ENCODE results near the gene ZNF576. TPM values are rescaled to one million over a fixed set of nuclear protein-coding genes. Genes with fewer than 3 reads are reported as not detected.

The ZNF576 gene
- total and polyA plus RNA-seq, 2 donors (not counting 1 experiment from before 2014, with no cell fraction given), result 7.9 to 17.3 TPM

DNA sequence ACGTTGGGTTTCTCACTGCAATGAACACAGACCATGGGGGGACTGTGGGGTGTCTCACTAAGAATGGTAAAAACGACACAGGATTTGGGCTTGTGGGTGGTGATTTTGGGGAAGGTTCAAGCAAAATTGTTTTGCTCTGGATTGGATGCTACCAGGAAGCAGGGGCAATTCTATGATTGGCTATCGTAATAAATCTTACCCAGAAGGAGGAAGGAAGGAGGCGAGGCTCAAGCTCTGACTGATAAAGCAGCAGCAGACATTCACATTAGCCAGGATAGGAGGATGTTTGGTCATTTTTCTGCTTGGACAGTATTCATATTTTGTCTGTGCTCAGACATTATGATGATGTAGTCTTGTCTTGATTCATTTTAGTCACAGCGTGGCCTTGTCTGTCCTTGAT, 1.5 kb downstream of the ZNF576 start:
- H3K9me3 Mint-ChIP-seq (ENCODE audit: insufficient read depth), result no peaks in the 10 kb centered on the region
- Histone ChIP-seq H3K27ac (ENCODE audit: low read length in 2 of 2) (peak overlapping the region in 1 of 2 donors; percentile 34), H2AFZ (ENCODE audit: insufficient read depth, low read depth, low read length, poor library complexity, severe bottlenecking) (no peak overlapping the region), H3K36me3 (replicated peaks in 1 of 2; ENCODE audit: control extremely low read depth in 1 of 2, control insufficient read depth in 1 of 2, extremely low read depth in 1 of 2, insufficient read depth in 2 of 2, low read length in 1 of 2) (peaks cover 0 to 41% of the 10 kb centered on the region in 2 experiments), H3K9ac (ENCODE audit: low read length) (no peak overlapping the region), H3K9me3 (ENCODE audit: control extremely low read depth in 1 of 3, control insufficient read depth in 2 of 3, insufficient read depth in 1 of 3, low read length in 2 of 3) (no peaks in the 10 kb centered on the region), H3K4me3 (ENCODE audit: control extremely low read depth in 1 of 5, extremely low read depth in 1 of 5, insufficient read depth in 1 of 5, low read depth in 2 of 5, low read length in 4 of 5) (no peak overlapping the region), H3K4me1 (ENCODE audit: control insufficient read depth in 2 of 2, insufficient read depth in 2 of 2, low read length in 2 of 2) (peaks cover 16 to 38% of the 10 kb centered on the region in 2 donors), H3K27me3 (replicated peaks in 1 of 4; ENCODE audit: control extremely low read depth in 1 of 4, control insufficient read depth in 3 of 4, insufficient read depth in 4 of 4, low read length in 3 of 4) (no peaks in the 10 kb centered on the region), H4K20me1 (ENCODE audit: control insufficient read depth, insufficient read depth, low read length, poor library complexity, severe bottlenecking) (peaks cover 5% of the 10 kb centered on the region), H3K4me2 (replicated peaks; ENCODE audit: low read depth, low read length, poor library complexity, severe bottlenecking) (peak overlapping the region; percentile 79), H3K79me2 (ENCODE audit: control insufficient read depth, insufficient read depth, low read length) (peaks cover 59% of the 10 kb centered on the region)
- no peaks in the 10 kb centered on the region for H3K27me3 Mint-ChIP-seq
- peak overlapping the region; percentile 98 for H3K4me3 Mint-ChIP-seq
- TF ChIP-seq, protein P1, sequence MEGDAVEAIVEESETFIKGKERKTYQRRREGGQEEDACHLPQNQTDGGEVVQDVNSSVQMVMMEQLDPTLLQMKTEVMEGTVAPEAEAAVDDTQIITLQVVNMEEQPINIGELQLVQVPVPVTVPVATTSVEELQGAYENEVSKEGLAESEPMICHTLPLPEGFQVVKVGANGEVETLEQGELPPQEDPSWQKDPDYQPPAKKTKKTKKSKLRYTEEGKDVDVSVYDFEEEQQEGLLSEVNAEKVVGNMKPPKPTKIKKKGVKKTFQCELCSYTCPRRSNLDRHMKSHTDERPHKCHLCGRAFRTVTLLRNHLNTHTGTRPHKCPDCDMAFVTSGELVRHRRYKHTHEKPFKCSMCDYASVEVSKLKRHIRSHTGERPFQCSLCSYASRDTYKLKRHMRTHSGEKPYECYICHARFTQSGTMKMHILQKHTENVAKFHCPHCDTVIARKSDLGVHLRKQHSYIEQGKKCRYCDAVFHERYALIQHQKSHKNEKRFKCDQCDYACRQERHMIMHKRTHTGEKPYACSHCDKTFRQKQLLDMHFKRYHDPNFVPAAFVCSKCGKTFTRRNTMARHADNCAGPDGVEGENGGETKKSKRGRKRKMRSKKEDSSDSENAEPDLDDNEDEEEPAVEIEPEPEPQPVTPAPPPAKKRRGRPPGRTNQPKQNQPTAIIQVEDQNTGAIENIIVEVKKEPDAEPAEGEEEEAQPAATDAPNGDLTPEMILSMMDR (IDR thresholded peaks at IDR 0.05), result no peak
- TF ChIP-seq EZH2 (IDR thresholded peaks at IDR 0.05; ENCODE audit: borderline replicate concordance, insufficient read depth, low read depth, low read length, poor library complexity, severe bottlenecking), result no peak
- H3K27ac Mint-ChIP-seq, result peak overlapping the region; percentile 99
- DNase-seq (no peak), ATAC-seq (ENCODE audit: low read depth) (no peak)
- POLR2A ChIA-PET, result no interaction called here
- CTCF ChIA-PET, result interaction anchor here (1.1 to 7.5 kb wide), 4 partner anchors 23 to 151 kb away, joined by 3 to 126 read pairs (median 26); no protein-coding TSS in a partner anchor
- WGBS (ENCODE audit: insufficient coverage), result 42% methylated on average over 4 of the region's 5 CpGs
- peaks cover 44% of the 10 kb centered on the region for H3K4me1 Mint-ChIP-seq
- intact Hi-C loops (cut with micrococcal nuclease), result no loop called here

DNA sequence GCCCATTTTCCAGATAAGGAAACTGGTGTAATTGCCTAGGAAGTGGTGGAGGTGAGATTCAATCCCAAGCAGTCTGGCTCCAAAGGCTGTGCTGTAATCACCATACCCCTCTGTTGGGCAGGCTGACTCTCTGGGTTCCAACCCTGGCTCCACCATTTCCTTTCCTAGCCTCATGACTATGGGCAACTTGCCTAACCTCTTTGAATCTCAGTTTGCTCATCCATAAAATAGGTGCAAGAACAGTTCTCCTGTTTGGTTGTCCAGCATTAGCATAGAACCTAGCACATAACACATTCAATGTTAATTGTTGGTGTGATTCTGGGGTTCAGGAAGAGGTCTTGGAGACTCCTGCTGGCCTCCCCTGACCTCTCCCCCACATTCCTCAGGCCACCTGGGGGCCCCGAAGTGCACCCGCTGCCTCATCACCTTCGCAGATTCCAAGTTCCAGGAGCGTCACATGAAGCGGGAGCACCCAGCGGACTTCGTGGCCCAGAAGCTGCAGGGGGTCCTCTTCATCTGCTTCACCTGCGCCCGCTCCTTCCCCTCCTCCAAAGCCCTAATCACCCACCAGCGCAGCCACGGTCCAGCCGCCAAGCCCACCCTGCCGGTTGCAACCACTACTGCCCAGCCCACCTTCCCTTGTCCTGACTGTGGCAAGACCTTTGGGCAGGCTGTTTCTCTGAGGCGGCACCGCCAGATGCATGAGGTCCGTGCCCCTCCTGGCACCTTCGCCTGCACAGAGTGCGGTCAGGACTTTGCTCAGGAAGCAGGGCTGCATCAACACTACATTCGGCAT, 2.2 kb downstream of the ZNF576 start:
- H3K9me3 Mint-ChIP-seq (ENCODE audit: insufficient read depth), result no peaks in the 10 kb centered on the region
- CTCF ChIA-PET, result interaction anchor here (1.2 to 1.3 kb wide), 2 partner anchors 28 to 44 kb away, joined by 3 to 6 read pairs; no protein-coding TSS in a partner anchor
- Histone ChIP-seq H3K4me3 (ENCODE audit: control extremely low read depth in 1 of 5, extremely low read depth in 1 of 5, insufficient read depth in 1 of 5, low read depth in 2 of 5, low read length in 4 of 5) (no peak overlapping the region), H2AFZ (ENCODE audit: insufficient read depth, low read depth, low read length, poor library complexity, severe bottlenecking) (no peak overlapping the region), H3K9me3 (ENCODE audit: control extremely low read depth in 1 of 3, control insufficient read depth in 2 of 3, insufficient read depth in 1 of 3, low read length in 2 of 3) (no peaks in the 10 kb centered on the region), H3K27me3 (replicated peaks in 1 of 4; ENCODE audit: control extremely low read depth in 1 of 4, control insufficient read depth in 3 of 4, insufficient read depth in 4 of 4, low read length in 3 of 4) (no peaks in the 10 kb centered on the region), H3K9ac (ENCODE audit: low read length) (no peak overlapping the region), H3K4me2 (replicated peaks; ENCODE audit: low read depth, low read length, poor library complexity, severe bottlenecking) (no peak overlapping the region), H3K27ac (ENCODE audit: low read length in 2 of 2) (no peak overlapping the region), H3K4me1 (ENCODE audit: control insufficient read depth in 2 of 2, insufficient read depth in 2 of 2, low read length in 2 of 2) (peaks cover 18 to 40% of the 10 kb centered on the region in 2 donors), H4K20me1 (ENCODE audit: control insufficient read depth, insufficient read depth, low read length, poor library complexity, severe bottlenecking) (peaks cover 5% of the 10 kb centered on the region), H3K79me2 (ENCODE audit: control insufficient read depth, insufficient read depth, low read length) (peaks cover 52% of the 10 kb centered on the region), H3K36me3 (replicated peaks in 1 of 2; ENCODE audit: control extremely low read depth in 1 of 2, control insufficient read depth in 1 of 2, extremely low read depth in 1 of 2, insufficient read depth in 2 of 2, low read length in 1 of 2) (peaks cover 0 to 34% of the 10 kb centered on the region in 2 experiments)
- no peak for DNase-seq
- H3K27ac Mint-ChIP-seq, result no peak overlapping the region
- POLR2A ChIA-PET, result no interaction called here
- TF ChIP-seq, protein P1 (IDR thresholded peaks at IDR 0.05), result no peak
- TF ChIP-seq EZH2 (IDR thresholded peaks at IDR 0.05; ENCODE audit: borderline replicate concordance, insufficient read depth, low read depth, low read length, poor library complexity, severe bottlenecking), result no peak
- peaks cover 40% of the 10 kb centered on the region for H3K4me1 Mint-ChIP-seq
- 96% methylated on average over 19 of the region's 19 CpGs for WGBS (ENCODE audit: insufficient coverage)
- no peak overlapping the region for H3K4me3 Mint-ChIP-seq
- no peak for ATAC-seq (ENCODE audit: low read depth)
- H3K27me3 Mint-ChIP-seq, result no peaks in the 10 kb centered on the region
- intact Hi-C loops (cut with micrococcal nuclease), result no loop called here
